ENCODE measurements around the gene MYOM1.

The MYOM1 gene

GRCh38 chr18:3219631-3220335, at the start of gene MYOM1:
TSS of gene MYOM1 (minus strand) at chr18:3219968. CDS start at chr18:3215223, 4,745 bp downstream.
- no peak for DNase-seq

GRCh38 chr18:3269241-3269913, 49.6 kb upstream of the MYOM1 start:
- no peak for DNase-seq

GRCh38 chr18:3268306-3268705, 48.5 kb upstream of the MYOM1 start:
- DNase-seq = no peak

- no peak for DNase-seq
These were observed 46.4 kb upstream of the MYOM1 start for GRCh38 chr18:3266062-3266608.

- DNase-seq = no peak
These were observed 45.8 kb upstream of the MYOM1 start for GRCh38 chr18:3265564-3266033.

- DNase-seq = no peak
These were observed 44.6 kb upstream of the MYOM1 start for GRCh38 chr18:3264362-3264761.

- DNase-seq = no peak
These were observed 43.4 kb upstream of the MYOM1 start for GRCh38 chr18:3263132-3263700.

- no peak for DNase-seq
These were observed 42.7 kb upstream of the MYOM1 start for GRCh38 chr18:3262234-3263131.

GRCh38 chr18:3261373-3262233, 41.8 kb upstream of the MYOM1 start, which contains the start of gene MYL12B:
TSS of gene MYL12B (plus strand) at chr18:3262133. CDS start at chr18:3272899, 10,766 bp downstream.
- DNase-seq = peak; percentile 50

- no peak for DNase-seq
These were observed 41.2 kb upstream of the MYOM1 start for GRCh38 chr18:3260995-3261372.

- DNase-seq = no peak
These were observed 37.9 kb upstream of the MYOM1 start for GRCh38 chr18:3257627-3258120.

GRCh38 chr18:3256693-3257626, 37.2 kb upstream of the MYOM1 start:
- DNase-seq = no peak

GRCh38 chr18:3255611-3256165, 35.9 kb upstream of the MYOM1 start:
- no peak for DNase-seq

- DNase-seq = no peak
These were observed 35.0 kb upstream of the MYOM1 start for GRCh38 chr18:3254725-3255124.

GRCh38 chr18:3252843-3253242, 33.1 kb upstream of the MYOM1 start:
- DNase-seq = no peak

GRCh38 chr18:3251963-3252277, 32.2 kb upstream of the MYOM1 start:
- no peak for DNase-seq

GRCh38 chr18:3251249-3251962, 31.6 kb upstream of the MYOM1 start:
- no peak for DNase-seq

- DNase-seq = no peak
These were observed 30.7 kb upstream of the MYOM1 start for GRCh38 chr18:3250237-3251107.
